Measurements from ENCODE around the gene ENDOV.

The ENDOV gene

GRCh38 chr17:80371196-80371595 is 43.8 kb upstream of the ENDOV start:
- Histone ChIP-seq H3K27ac (ENCODE audit: low read length) (no peak overlapping the region), H3K9ac (ENCODE audit: low read depth, low read length) (no peak overlapping the region), H3K4me1 (ENCODE audit: insufficient read depth, low read length) (no peaks in the 10 kb centered on the region), H3K4me3 (ENCODE audit: low read depth in 1 of 2, low read length in 2 of 2) (no peak overlapping the region), H3K27me3 (ENCODE audit: insufficient read depth, low read length, poor library complexity) (no peaks in the 10 kb centered on the region), H3K79me2 (ENCODE audit: insufficient read depth, low read length) (no peaks in the 10 kb centered on the region), H3K9me3 (ENCODE audit: insufficient read depth, low read length, severe bottlenecking) (no peaks in the 10 kb centered on the region), H3K36me3 (ENCODE audit: insufficient read depth, low read length) (peaks cover 92% of the 10 kb centered on the region), H4K20me1 (ENCODE audit: insufficient read depth, low read length) (no peaks in the 10 kb centered on the region), H3K4me2 (ENCODE audit: insufficient read depth, low read length) (no peak overlapping the region), H2AFZ (ENCODE audit: low read depth, low read length) (no peak overlapping the region)
- ATAC-seq (ENCODE audit: insufficient read depth, low read depth) (no peak), DNase-seq (no peak)
- TF ChIP-seq, protein P1, sequence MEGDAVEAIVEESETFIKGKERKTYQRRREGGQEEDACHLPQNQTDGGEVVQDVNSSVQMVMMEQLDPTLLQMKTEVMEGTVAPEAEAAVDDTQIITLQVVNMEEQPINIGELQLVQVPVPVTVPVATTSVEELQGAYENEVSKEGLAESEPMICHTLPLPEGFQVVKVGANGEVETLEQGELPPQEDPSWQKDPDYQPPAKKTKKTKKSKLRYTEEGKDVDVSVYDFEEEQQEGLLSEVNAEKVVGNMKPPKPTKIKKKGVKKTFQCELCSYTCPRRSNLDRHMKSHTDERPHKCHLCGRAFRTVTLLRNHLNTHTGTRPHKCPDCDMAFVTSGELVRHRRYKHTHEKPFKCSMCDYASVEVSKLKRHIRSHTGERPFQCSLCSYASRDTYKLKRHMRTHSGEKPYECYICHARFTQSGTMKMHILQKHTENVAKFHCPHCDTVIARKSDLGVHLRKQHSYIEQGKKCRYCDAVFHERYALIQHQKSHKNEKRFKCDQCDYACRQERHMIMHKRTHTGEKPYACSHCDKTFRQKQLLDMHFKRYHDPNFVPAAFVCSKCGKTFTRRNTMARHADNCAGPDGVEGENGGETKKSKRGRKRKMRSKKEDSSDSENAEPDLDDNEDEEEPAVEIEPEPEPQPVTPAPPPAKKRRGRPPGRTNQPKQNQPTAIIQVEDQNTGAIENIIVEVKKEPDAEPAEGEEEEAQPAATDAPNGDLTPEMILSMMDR (IDR thresholded peaks at IDR 0.05; ENCODE audit: borderline replicate concordance, extremely low read depth, low read length, poor library complexity, severe bottlenecking): no peak
- no peak for TF ChIP-seq EZH2 (IDR thresholded peaks at IDR 0.05; ENCODE audit: borderline replicate concordance, low read depth, low read length, severe bottlenecking)

DNA sequence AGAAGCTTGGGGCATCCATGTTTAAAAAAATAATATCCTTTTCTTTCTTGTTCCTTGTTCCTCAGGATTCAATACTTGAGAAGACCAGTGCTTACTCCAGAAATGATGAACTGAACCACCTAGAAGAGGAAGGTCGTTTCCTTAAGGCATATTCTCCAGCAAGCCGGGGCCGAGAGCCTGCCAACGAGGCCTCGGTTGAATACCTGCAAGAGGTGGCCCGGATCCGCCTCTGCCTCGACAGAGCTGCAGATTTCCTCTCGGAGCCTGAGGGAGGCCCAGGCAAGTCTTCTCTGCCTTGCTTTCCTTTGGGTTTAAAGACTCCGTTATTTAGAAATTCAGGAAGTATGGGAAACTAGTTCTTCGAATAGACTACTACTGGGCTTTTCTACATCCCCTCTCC is 42.5 kb upstream of the ENDOV start:
- no peak for TF ChIP-seq EZH2 (IDR thresholded peaks at IDR 0.05; ENCODE audit: borderline replicate concordance, low read depth, low read length, severe bottlenecking)
- TF ChIP-seq, protein P1 (IDR thresholded peaks at IDR 0.05; ENCODE audit: borderline replicate concordance, extremely low read depth, low read length, poor library complexity, severe bottlenecking): no peak
- Histone ChIP-seq H3K27ac (ENCODE audit: low read length) (no peak overlapping the region), H3K27me3 (ENCODE audit: insufficient read depth, low read length, poor library complexity) (no peaks in the 10 kb centered on the region), H3K4me3 (ENCODE audit: low read depth in 1 of 2, low read length in 2 of 2) (no peak overlapping the region), H4K20me1 (ENCODE audit: insufficient read depth, low read length) (no peaks in the 10 kb centered on the region), H3K36me3 (ENCODE audit: insufficient read depth, low read length) (peaks cover 94% of the 10 kb centered on the region), H3K9me3 (ENCODE audit: insufficient read depth, low read length, severe bottlenecking) (no peaks in the 10 kb centered on the region), H3K9ac (ENCODE audit: low read depth, low read length) (no peak overlapping the region), H2AFZ (ENCODE audit: low read depth, low read length) (no peak overlapping the region), H3K4me1 (ENCODE audit: insufficient read depth, low read length) (no peaks in the 10 kb centered on the region), H3K4me2 (ENCODE audit: insufficient read depth, low read length) (no peak overlapping the region), H3K79me2 (ENCODE audit: insufficient read depth, low read length) (no peaks in the 10 kb centered on the region)
- DNase-seq (no peak), ATAC-seq (ENCODE audit: insufficient read depth, low read depth) (no peak)

DNA sequence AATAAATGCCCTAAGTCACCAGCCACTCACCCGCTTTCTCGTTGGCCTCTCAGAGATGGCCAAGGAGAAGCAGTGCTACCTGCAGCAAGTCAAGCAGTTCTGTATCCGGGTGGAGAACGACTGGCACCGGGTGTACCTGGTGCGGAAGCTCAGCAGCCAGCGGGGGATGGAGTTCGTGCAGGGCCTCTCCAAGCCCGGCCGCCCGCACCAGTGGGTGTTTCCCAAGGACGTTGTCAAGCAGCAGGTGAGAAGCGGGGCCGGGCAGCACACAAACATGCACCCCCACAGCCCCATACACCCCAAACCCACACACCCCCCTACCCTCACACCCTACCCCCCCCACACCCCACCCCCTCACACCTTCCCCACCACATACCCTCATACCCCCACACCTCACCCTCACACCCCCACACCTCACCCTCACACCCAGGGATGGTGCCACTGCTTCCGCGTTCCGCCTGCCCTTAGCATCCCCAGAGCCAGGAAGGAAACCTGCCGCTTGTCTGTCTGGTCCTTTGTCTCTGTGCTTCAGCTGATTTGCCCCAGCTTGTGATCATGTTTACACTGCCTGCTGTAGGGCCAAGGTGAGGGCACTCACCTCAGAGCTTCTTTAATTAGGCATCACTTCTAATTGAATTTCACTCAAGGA is 41.9 kb upstream of the ENDOV start:
- Histone ChIP-seq H4K20me1 (ENCODE audit: insufficient read depth, low read length) (no peaks in the 10 kb centered on the region), H3K4me2 (ENCODE audit: insufficient read depth, low read length) (no peak overlapping the region), H3K9me3 (ENCODE audit: insufficient read depth, low read length, severe bottlenecking) (no peaks in the 10 kb centered on the region), H3K79me2 (ENCODE audit: insufficient read depth, low read length) (no peaks in the 10 kb centered on the region), H3K27ac (ENCODE audit: low read length) (no peak overlapping the region), H3K27me3 (ENCODE audit: insufficient read depth, low read length, poor library complexity) (no peaks in the 10 kb centered on the region), H2AFZ (ENCODE audit: low read depth, low read length) (no peak overlapping the region), H3K4me3 (ENCODE audit: low read depth in 1 of 2, low read length in 2 of 2) (no peak overlapping the region), H3K9ac (ENCODE audit: low read depth, low read length) (no peak overlapping the region), H3K4me1 (ENCODE audit: insufficient read depth, low read length) (no peaks in the 10 kb centered on the region), H3K36me3 (ENCODE audit: insufficient read depth, low read length) (peaks cover 94% of the 10 kb centered on the region)
- DNase-seq (no peak), ATAC-seq (ENCODE audit: insufficient read depth, low read depth) (no peak)
- TF ChIP-seq, protein P1 (IDR thresholded peaks at IDR 0.05; ENCODE audit: borderline replicate concordance, extremely low read depth, low read length, poor library complexity, severe bottlenecking): no peak
- TF ChIP-seq EZH2 (IDR thresholded peaks at IDR 0.05; ENCODE audit: borderline replicate concordance, low read depth, low read length, severe bottlenecking): no peak

Data from DND-41 (cell line).